Left renal pelvis (tissue), 4 donors: ENCODE data around the gene FCHSD2. TPM values are rescaled to one million over a fixed set of nuclear protein-coding genes. Genes with fewer than 3 reads are reported as not detected.

Experiments used
- DNase-seq, 4 donors: peaks; one replicate each; pipeline ENCODE4 v3.0.0-alpha.2; 2013; ENCODE audit warnings: low read depth in 4 of 4, low spot score in 3 of 4
- polyA plus RNA-seq, 4 donors: library from polyadenylated mRNA; unstranded; fragments of 120-200 nt; gene quantifications; one replicate each; pipeline ENCODE4 v1.2.1, GENCODE V29; 2013; ENCODE audit not compliant: insufficient read length in 4 of 4

Gene FCHSD2
- polyA plus RNA-seq, 4 donors: 38.9 to 53.8 (median 45.7) TPM

DNA sequence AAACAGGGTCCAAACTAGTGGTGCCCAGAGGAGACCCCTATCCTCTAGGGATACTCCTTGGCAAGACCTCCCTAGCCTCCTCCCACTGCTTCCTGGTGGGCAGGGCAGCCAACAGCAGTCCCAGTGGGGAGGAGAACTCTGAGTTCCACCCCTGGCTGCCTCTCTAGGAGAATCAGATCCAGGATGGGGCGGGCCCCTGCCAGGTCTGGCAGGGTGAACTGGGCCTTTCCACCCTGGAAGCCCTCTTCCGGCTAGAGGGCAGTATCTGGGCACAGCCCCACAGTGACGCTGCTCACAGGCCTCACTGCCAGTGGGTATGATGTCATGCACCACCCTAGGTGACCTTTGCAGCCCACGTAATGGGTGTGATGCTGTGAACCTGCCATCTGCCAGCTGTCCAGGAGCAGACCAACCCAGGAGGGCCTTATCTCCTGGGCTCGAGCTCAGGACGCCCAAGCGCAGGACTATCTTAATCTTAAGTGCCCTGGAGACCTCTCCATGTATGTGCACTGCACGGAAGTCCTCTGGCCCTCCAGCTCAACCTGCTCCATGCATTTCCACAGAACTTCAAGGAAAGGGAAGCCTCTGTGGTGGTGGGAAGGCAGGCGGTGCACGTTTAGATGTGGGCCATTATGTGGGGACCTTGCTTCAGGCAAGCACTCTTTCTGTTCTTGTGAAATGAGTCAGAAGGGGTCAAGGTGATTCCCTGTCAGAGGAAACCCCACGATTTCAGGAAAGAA, 31.8 kb upstream of the FCHSD2 start:
- DNase-seq: no peak

- no peak for DNase-seq
These were observed 31.0 kb upstream of the FCHSD2 start for GRCh38 chr11:73172992-73173656.

DNA sequence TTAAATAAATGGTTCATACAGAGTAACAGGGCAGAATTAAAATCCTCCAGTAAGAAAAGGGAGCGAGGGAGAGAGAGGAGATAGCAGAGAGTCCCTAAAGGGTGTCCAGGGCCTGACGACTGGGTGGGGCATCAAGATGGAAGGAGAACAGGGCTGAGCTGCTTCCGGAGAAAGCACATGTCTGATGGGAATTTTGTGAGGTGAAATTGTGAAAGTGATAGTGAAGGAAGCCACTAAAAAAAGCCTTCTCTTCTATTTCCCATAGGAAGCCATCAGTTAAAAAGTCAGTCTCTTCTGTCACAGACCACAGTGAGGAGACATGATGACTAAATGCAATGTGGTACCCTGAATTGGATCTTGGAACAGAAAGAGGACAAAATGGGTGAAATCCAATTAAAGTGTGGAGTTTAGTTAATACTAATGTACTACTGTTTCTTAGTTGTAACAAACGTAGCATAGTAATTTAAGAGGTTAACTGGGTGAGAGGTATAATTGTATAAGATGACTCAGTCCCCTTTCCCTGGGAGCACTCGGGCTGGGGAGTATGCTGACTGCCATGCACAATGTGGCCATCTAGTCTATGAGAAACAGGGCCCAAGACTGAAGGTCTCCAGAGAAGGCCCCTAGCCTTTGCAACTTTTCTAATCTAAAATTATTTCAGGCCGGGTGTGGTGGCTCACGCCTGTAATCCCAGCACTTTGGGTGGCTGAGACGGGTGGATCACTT, 29.5 kb upstream of the FCHSD2 start:
- DNase-seq: no peak

DNA sequence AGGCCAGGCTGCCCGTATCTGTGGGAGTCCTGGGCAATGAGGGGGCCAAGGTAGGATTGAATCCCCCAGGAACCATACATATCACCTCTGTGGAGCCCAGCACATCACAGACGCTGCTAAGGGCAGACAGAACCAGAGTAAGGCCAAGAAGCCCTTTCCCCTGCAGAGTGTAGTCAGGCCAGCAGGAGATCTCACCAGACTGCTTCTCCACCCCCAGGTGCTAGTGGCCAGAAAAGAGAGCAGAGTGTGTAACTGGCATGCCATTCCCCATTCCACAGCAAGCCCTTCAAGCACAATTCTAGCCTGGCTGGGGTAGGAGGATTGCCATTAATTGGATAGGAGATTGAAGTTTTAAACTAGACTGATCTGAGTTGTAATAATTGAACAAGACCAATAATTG, 28.0 kb upstream of the FCHSD2 start:
- no peak for DNase-seq

DNA sequence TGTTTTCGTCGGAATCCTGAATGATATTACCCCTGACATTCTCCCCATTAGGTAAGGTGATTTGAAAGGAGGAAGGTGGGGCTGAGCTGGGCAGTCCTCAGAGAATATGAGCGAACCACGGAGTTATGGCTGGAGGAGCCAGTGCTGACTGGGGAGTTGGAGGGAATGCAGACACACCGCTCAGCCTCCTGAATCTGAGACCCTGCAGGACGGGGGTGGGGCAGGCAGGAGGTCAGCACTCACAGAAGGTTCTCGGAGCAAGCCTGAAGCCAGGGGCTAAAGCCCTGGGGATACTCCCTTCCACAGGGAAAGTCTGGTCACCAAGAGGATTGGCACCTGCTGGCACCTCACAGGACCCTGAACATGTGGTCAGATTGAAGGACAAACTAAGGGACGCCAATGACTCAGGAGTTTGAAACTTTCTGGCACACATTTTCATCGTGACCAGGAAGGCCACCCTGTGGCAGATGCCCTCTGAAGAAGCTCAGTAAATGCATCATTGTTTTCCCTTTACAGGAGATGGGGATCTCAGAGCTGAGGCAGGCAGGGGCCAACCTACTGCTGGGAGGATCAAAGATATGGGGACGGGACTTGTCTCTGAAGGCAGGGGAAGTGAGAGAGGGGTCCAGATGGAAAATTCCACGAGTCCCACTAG, 26.9 kb upstream of the FCHSD2 start:
- no peak for DNase-seq

DNA sequence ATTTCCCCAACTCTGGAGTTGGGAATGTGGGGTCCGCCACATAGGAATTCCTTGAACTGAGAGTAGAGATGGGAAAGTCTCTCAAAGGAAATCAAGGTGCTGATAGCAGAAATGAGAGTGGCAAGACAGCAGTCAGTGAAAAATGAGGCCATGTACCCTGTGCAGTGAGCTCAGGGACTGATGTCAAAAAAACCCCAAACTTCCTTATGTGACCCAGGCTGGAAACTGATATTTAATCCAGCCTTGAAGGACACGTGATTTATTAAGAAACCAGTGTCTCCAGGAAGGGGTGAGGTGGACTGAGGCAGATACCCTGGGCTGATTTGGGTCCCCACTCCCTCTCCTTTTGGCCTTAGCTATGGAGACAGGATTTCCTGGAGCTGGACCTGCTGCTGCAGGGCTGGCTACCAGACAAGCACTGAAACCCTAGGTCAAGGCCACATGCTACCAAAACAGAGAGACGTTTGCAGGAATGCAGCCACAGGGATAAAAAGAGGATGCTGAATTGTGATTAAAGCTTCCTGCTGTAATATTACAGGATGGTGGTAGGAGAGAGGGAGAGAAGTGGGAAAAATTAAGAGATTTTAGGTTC, 25.3 kb upstream of the FCHSD2 start:
- no peak for DNase-seq

DNA sequence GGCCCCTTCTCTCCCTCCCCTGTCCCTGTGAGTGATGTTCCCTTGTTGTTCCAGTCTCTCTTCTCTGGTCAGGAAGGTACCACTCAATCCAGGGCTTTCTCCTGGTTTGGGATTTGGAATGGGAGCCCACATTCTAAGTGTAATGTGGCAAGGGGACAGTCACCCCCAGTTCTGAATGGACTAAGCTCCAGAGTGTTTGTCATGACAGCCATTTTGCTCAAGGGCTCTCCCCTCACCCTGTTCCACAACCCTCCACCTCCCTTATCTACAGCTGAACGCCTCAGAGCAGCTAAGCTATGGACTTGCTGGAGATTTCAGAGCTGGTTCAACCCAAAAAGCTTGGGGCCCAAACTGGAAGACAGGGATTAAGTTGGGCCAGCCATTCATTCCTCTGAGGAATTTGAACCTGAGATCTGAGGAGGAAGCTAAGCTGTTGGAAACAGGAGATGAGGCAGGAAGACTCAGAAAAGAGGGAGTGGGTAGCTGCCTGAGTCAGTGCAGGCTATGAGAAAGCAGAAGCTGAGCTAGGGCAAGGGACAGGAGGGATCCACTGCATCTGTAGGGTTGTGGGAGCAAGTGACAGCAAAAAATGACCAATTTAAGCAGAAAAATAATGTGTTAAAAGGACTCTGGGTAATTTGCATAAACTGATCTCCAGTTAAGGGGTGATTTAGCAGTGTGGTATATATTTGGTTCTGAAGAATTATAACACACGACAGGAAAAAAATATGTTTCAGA, 22.9 kb upstream of the FCHSD2 start:
- no peak for DNase-seq

DNA sequence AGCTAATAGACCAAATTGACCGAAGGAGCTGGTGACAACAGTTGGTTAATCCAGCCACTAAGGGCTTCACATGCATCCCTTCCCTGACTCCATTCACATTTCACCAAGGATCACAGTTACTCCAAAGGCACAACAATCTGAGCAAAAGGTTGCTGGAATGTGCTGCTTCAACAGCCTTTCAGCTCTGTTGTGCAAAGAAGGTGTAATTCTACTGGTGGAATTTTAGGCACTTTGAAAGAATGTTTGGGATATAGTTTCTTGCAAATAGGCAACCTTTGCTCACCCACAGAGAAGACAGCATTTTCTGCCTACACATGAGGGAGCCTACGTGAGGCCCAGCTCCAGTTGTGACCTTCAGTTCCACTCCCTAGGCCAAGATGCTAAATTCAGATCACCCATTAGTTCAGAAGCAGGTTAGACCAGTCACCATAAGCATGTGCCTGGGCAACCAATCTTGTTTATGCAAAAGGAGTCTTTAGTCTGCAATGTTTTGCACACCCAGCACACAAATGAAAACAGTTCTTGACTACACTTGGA, 21.6 kb upstream of the FCHSD2 start:
- no peak for DNase-seq

GRCh38 chr11:73162196-73162740, 20.1 kb upstream of the FCHSD2 start:
- DNase-seq: no peak

DNA sequence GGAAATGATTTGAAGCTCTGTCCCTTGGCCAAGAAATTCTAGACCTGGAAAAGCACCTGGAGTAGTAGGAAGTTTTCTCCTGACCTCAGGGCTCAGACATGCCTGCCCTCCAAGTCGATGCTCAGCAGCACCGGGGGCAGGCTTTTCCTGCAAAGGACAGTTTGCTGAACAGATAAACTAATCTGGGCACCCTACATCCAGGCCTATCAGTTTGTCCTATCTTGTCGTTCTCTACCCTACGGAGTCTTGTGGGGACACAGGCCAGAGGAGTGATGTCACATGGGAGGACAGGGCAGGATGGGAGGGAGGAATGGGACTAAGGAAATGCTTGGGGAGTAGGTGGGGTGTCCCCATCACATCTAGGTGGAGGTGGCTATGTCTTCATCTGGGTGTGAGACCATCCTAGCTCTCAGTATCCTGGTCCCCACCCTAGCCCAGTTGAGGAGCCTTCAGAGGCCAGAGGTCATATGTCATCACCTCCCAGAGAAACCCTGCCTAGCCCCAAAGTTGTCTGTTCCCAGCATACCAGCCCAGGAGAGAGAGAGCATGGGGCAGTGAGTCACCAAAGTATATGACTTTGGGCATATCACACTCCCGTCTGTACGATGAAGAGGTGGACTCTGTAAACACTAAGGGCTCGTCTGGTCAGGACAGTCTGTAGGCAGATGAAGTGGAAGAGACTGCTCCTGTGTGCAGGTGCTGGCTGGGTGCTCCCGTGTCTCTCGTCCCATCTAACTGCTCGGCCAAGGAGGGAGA, 18.1 kb upstream of the FCHSD2 start:
- no peak for DNase-seq

GRCh38 chr11:73159297-73159696, 17.2 kb upstream of the FCHSD2 start:
- DNase-seq: no peak

DNA sequence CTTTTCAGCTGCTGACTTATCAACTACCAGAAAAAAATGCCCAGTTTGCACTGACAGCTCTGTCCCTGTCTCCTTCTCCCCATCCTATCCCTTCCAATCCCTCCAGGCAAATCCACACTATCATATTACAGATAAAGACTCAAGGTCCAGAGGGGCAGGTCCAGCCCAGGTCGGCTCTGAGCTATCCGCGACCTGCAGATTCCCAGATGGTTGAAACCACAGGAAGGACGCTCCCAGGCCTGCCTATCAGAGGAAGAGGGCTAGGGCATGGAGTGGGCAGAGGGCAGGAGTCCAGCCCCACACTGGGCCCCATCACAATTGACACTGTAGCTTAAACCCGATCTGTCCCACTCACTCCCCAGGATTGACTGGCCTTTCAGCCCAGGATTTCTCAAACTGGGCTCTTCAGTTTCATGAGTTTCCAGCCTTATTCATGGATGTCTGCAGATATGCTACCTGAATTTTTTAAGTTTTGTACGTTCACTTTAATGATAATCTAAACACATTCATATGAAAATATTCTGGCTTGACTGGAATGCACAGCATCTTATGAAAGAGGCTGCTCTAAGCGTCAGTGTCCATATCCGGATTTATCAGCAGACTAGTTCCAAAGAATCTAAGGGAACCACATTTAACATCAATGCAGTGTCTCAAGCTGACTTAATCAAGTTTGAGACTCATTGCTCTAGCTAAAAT, 16.4 kb upstream of the FCHSD2 start:
- no peak for DNase-seq

DNA sequence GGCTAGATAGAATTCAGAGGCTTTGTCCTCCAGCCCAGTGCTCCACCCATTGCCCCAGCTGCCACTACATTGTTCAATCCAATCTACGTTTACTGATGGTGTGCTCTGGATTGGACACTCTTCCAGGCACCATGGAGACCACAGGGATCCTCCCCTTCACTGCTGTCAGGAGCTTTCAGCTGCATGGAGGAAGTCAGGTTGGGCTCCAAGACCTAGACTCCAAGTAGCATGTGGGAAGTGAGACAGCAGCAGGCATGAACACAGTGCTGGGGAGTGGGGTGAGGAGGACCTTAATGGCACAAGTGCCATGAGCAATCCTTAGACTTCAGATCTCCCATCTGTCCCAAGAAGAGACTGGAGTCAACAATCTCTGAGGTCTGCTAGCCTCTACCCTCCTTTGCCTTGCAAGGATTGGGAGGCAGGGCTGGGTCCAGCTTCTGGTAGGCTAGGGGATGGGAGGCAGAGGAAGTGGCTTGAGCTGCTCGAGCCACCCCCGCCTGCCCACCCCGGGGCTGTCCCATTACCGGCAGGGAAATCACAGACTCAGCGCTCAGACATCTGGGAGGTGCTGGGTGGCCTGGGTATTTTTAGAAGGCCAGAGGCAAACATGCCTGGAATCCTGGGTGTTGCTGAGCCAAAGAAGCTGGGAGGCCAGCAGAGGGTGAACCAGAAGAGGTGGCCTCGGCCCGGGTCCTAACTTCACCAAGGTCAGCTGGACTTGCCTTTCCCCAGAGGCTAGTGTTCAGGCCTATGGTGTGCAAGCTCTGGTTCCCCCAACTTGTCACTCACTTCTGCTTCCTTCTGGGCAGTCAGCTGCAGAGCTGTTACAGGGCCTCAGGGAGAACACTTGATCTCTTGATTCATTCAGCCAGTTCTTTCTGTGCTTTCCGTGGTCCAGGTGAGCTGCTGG, 15.2 kb upstream of the FCHSD2 start:
- peak in 1 of 4 donors; percentile 7 for DNase-seq

DNA sequence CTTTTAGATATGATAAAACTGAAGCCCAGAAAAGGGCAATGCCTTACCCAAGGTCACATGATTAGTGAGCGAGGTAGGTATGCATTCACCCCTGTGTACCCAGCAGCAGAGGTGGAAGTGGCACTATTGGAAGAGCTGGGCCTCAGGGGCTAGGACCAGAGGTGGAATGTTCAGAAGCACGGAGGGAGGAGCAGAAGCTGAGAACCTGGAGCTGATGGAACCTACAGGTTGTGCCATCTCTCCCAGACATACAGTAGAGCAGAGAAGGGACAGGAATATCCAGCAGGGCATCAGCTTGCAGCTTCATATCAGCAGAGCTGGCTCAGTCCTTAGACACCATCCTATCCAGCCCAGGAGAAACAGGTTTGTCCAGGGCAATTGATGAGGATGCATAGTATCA, 14.6 kb upstream of the FCHSD2 start:
- no peak for DNase-seq

GRCh38 chr11:73156114-73156513, 14.0 kb upstream of the FCHSD2 start:
- DNase-seq: no peak

GRCh38 chr11:73155102-73155501, 13.0 kb upstream of the FCHSD2 start:
- DNase-seq: no peak

DNA sequence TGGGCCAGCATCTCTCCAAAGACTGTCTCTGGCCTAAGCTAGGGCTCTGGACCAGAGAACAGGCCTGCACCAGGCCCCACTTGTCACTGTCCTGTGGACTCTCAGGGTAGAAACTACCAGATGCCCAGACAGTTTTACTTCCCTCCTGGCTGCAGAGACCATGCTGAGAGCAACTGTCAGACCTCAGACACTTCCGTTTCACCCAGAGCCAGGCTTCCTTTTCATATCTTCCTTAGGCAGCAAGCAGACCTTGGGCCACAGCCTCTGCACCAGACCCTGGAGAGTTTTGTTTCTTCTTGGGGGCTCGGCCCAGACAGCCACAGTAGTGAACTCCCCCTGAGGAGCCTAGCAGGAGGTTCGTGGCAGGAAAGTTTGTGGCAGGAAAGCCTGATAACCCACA, 12.1 kb upstream of the FCHSD2 start:
- no peak for DNase-seq
